ENCODE measurements around the gene THNSL1.

GRCh38 chr10:25014579-25014978, 1.8 kb upstream of the THNSL1 start:
- no peak for TF ChIP-seq CTCF (conservative IDR thresholded peaks at IDR 0.05 in 1 of 2, IDR thresholded peaks at IDR 0.05 in 1 of 2; ENCODE audit: low read depth in 1 of 2, low read length in 2 of 2)
- no peak for TF ChIP-seq EZH2 (IDR thresholded peaks at IDR 0.05; ENCODE audit: low read length, missing control alignments)
